SJSA1 (cell line): ENCODE results near the gene CLEC4A. TPM values are rescaled to one million over a fixed set of nuclear protein-coding genes. Genes with fewer than 3 reads are reported as not detected.
"Not testable (repeated sequence)": the region's sequence is repeated elsewhere in the genome, so short reads cannot be mapped to it uniquely, and the experiment has no call there.

Source experiments
- DNase-seq, 2 experiments: peaks; one replicate each; pipeline ENCODE4 v3.0.0-alpha.2; 2015 to 2020; ENCODE audit warnings: low spot score in 2 of 2, low read depth in 1 of 2
- H3K27ac ChIP-seq: fragments of 250-450 bp; sonication (Bioruptor Pico); 2 replicates; pipeline ENCODE4 v1.5.1; 2020; ENCODE audit warnings: mild to moderate bottlenecking, moderate library complexity
- H3K27me3 ChIP-seq: fragments of 250-450 bp; sonication (Bioruptor Pico); replicated peaks from 2 replicates; pipeline ENCODE4 v1.5.1; 2020; ENCODE audit warnings: mild to moderate bottlenecking, moderate library complexity
- H3K36me3 ChIP-seq: fragments of 250-450 bp; sonication (Bioruptor Pico); 2 replicates; pipeline ENCODE4 v1.5.1; 2020; ENCODE audit warnings: mild to moderate bottlenecking
- H3K4me1 ChIP-seq: fragments of 250-450 bp; sonication (Bioruptor Pico); replicated peaks from 2 replicates; pipeline ENCODE4 v1.6.1; 2021; ENCODE audit warnings: mild to moderate bottlenecking
- H3K4me3 ChIP-seq: fragments of 250-450 bp; sonication (Bioruptor Pico); 2 replicates; pipeline ENCODE4 v1.5.1; 2020; ENCODE audit warnings: mild to moderate bottlenecking
- H3K9me3 ChIP-seq: fragments of 250-450 bp; sonication (Bioruptor Pico); replicated peaks from 2 replicates; pipeline ENCODE4 v1.5.1; 2020; ENCODE audit warnings: mild to moderate bottlenecking
- total RNA-seq: library from RNA; depleted of rRNA; stranded (reverse); fragments of >200 nt; shearing (Covaris generic); gene quantifications from 2 replicates; pipeline ENCODE4 v1.2.3, GENCODE V29; 2014; rRNA removed

CLEC4A gene
- total RNA-seq, 1 experiment from 2014 or later: not detected

DNA sequence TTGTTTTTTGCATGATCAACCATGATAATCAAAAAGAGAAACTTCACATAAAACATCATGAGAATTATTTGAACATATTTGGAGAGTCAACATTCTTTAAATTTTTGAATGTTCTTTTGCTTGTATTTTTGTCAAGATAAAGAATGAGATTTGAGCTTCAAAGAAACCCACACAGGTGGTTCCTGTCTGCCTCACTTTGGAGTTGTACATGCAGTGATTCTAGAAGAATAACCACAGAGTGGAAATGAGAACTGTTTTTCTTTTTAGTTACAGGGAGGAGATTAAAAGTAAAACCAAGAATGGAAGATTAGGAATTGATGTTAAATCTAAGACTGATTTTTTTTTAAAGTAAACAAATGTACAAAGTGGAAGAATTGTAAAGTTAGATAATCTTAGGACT is 31.1 kb downstream of the CLEC4A start:
- no peak for DNase-seq
- H3K36me3 ChIP-seq: no peaks in the 10 kb centered on the region

DNA sequence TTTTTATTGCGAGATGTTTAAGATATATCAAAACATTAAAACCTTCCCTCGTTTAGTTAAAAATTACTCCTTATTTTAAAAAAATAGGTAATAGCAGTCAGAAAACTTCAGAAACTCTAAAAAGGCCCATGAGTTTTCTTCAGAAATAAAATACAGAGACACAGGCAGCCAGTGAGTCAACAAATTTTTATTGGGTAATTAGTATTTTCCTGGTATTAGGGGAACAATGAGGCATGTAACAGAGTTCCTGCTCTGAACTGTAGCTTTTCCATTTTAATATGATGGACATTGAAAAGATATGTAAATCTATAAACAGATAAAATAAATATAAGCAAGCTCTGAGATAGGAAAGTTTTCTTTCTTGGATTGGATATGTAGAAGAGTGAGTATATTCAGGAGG is 33.0 kb downstream of the CLEC4A start:
- H3K4me3 ChIP-seq: no peak overlapping the region
- H3K9me3 ChIP-seq: no peaks in the 10 kb centered on the region
- no peaks in the 10 kb centered on the region for H3K36me3 ChIP-seq
- peak overlapping the region; percentile 90 for H3K27ac ChIP-seq
- H3K4me1 ChIP-seq: peaks cover 22% of the 10 kb centered on the region
- H3K27me3 ChIP-seq: no peaks in the 10 kb centered on the region
- no peak for DNase-seq

More for the DNA sequence above, 31.1 kb downstream of the CLEC4A start:
- Histone ChIP-seq H3K9me3 (no peaks in the 10 kb centered on the region), H3K27me3 (no peaks in the 10 kb centered on the region), H3K4me3 (no peak overlapping the region), H3K27ac (no peak overlapping the region), H3K4me1 (peaks cover 22% of the 10 kb centered on the region)

DNA sequence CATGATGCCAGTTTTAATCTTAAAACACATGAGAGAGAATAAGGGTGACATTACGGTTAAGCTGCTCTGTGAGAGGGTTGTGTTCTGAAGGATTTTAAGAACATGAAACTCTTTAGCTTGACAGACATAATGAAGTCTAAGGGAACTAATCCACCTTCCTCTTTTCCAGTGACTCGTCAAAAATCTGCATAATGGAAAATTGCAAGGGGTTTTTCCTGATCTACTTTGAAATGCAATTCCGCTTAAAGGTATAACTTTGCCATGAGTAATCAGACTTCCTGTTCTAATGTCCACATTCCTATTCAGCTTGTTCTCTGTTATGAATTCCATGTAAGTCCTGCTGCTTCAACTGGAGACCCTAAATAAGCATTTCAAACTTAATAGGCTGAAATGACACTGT is 33.4 kb downstream of the CLEC4A start, which contains the start of gene ZNF705A:
ZNF705A (plus strand) TSS at position 171 of the 400 bp plus-strand sequence. CDS start 15,611 bp downstream, outside the sequence.
- H3K27ac ChIP-seq: peak within 1 kb of the TSS; percentile 90
- no peak within 1 kb of the TSS for H3K4me3 ChIP-seq
- H3K27me3 ChIP-seq: no peaks in the 10 kb centered on the region
- H3K36me3 ChIP-seq: no peaks in the 10 kb centered on the region
- peak in 1 of 2 experiments; percentile 80 for DNase-seq
- no peaks in the 10 kb centered on the region for H3K9me3 ChIP-seq
- peaks cover 22% of the 10 kb centered on the region for H3K4me1 ChIP-seq

DNA sequence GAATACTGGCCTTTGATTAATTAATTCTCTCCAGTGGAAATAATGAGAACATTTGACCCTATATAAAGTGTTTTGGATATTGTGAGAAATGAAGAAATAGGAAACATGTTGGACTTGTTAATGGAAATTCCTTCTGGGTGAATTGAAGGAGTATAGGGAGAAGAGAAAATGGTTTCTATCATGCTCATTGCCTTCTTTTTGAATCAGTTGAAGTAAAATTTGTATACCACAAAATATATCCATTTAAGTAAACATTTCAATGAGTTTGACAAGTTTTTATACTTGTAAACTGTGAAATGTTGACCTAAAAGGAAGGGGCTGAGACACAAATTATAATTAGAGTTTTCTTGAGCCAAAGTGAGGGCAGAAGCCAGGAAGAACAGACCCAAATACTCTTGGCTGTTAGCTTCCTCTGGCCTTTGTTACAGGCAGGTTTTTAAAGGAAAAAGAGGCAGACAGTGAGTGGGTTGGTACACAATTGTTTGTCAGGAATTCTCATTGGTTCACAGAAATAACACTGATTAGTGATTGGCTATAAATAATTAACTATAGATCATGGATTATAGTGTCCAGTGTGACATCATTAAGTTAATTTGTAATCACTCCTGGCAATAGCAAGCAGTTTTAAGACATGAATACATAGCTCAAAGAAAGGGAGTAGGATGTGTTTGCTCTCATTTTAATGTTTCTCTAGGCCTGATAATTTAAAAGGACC is 34.2 kb downstream of the CLEC4A start:
- Histone ChIP-seq H3K36me3 (no peaks in the 10 kb centered on the region), H3K4me3 (no peak overlapping the region), H3K27ac (peak overlapping the region; percentile 90), H3K4me1 (peaks cover 22% of the 10 kb centered on the region), H3K9me3 (no peaks in the 10 kb centered on the region), H3K27me3 (no peaks in the 10 kb centered on the region)
- DNase-seq: no peak

DNA sequence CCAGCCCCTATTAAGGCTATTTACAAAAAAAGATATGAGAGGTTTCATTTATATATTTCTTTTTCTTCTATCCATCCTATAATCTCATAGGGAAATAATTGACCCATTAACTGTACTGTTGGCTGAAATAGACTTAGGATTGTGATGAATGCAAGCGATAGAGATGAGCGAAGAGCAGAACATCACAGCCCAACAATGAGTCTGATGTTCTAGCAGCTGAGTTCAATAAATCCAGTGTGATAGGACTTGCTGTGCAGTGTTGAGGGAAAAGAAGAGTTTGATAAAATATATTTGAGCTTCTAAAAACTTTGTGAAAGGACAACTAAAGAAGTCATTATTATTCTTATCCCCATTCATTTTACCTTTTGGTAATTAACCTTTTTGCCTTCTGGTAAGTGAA is 49.5 kb downstream of the CLEC4A start:
- H3K4me1 ChIP-seq, H3K36me3 ChIP-seq, H3K4me3 ChIP-seq, H3K27ac ChIP-seq, H3K27me3 ChIP-seq, H3K9me3 ChIP-seq, DNase-seq: not testable (repeated sequence)

DNA sequence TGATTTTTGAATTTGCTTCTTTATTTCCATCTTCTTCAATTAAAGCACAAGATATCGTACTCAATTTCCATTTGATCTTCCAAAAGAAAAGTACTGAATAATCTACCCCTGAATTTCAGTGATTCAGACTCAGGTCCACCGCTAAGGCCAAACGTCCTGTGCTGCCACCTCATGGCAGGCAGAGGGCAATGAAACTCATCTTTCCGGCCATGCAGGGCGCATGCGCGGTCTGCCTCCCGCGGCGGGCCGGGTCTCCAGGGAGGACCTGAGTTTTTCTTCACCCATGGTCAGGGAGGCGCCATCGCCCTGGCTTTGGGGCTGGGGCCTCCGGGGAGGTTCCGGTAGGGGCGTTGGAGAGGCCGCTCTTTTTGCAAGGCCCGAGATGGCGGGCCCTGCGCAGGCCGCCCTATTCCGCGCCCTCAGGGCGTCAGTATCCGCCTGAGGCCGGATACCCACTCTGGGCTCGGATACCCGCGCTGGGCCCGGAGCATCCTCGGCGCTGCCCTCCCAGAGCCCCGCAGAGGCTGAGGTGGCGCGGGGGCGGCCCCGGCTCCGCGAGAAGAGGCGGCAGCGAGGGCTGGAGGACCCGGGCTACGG is 56.7 kb downstream of the CLEC4A start:
- H3K27me3 ChIP-seq, H3K36me3 ChIP-seq, H3K4me1 ChIP-seq, H3K9me3 ChIP-seq: not testable (repeated sequence)
- H3K27ac ChIP-seq: 0 out of 2 replicates have a peak overlapping the region, but pooled peaks have one; percentile 47
- H3K4me3 ChIP-seq: peak overlapping the region; percentile 51
- DNase-seq: peak; percentile 67 to 78

DNA sequence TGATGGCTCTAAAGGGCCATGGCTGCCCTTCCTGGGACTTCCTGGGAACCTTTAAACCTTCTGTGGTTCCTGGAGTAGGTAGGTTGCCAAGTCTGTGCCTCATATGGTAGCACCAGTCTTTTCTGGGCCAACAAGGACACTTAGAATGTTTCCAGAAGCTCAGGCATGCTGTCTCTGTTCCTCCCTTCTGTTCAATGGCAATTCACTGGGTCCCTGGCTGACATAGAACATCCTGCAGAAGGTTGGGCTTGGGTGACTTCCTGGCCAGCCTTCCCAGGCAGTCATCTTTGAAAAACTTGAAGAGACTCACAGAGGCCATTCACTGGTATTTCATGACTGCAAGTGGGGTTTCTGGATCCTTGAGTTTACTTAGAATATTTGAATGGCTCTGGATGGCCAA is 57.9 kb downstream of the CLEC4A start:
- not testable (repeated sequence) for H3K9me3 ChIP-seq, H3K27ac ChIP-seq, DNase-seq, H3K4me1 ChIP-seq, H3K36me3 ChIP-seq, H3K4me3 ChIP-seq, H3K27me3 ChIP-seq

DNA sequence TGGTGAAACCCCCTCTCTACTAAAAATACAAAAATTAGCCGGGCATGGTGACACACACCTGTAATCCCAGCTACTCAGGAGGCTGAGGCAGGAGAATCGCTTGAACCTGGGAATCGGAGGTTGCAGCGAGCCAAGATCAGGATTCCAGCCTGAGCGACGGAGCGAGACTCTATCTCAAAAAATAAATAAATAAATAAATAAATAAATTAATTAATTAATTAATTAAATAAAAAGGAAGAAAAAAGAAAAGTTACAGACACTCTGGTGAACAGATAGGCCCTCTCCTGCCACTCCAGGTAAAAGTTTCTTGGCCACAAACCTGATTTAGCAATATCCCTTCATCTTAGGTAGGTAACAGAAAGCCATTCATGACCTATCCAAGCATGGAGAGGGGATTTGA is 59.5 kb downstream of the CLEC4A start:
- DNase-seq, H3K27ac ChIP-seq, H3K9me3 ChIP-seq, H3K27me3 ChIP-seq, H3K36me3 ChIP-seq, H3K4me3 ChIP-seq, H3K4me1 ChIP-seq: not testable (repeated sequence)

DNA sequence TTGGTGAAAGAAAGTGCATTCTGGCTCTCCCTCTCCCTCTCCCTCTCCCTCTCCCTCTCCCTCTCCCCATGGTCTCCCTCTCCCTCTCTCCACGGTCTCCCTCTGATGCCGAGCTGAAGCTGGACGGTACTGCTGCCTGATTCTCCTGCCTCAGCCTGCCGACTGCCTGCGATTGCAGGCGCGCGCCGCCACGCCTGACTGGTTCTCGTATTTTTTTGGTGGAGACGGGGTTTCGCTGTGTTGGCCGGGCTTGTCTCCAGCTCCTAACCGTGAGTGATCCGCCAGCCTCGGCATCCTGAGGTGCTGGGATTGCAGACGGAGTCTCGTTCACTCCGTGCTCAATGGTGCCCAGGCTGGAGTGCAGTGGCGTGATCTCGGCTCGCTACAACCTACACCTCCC is 59.9 kb downstream of the CLEC4A start:
- not testable (repeated sequence) for H3K4me3 ChIP-seq, H3K27ac ChIP-seq, H3K27me3 ChIP-seq, H3K4me1 ChIP-seq, H3K9me3 ChIP-seq, DNase-seq, H3K36me3 ChIP-seq

DNA sequence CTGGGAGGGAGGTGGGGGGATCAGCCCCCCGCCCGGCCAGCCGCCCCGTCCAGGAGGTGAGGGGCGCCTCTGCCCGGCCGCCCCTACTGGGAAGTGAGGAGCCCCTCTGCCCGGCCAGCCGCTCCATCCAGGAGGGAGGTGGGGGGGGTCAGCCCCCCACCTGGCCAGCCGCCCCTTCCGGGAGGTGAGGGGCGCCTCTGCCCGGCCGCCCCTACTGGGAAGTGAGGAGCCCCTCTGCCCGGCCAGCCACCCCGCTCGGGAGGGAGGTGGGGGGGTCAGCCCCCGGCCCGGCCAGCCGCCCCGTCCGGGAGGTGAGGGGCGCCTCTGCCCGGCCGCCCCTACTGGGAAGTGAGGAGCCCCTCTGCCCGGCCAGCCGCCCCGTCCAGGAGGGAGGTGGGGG is 60.8 kb downstream of the CLEC4A start:
- not testable (repeated sequence) for H3K9me3 ChIP-seq, H3K27ac ChIP-seq, H3K27me3 ChIP-seq, DNase-seq, H3K4me3 ChIP-seq, H3K4me1 ChIP-seq, H3K36me3 ChIP-seq

DNA sequence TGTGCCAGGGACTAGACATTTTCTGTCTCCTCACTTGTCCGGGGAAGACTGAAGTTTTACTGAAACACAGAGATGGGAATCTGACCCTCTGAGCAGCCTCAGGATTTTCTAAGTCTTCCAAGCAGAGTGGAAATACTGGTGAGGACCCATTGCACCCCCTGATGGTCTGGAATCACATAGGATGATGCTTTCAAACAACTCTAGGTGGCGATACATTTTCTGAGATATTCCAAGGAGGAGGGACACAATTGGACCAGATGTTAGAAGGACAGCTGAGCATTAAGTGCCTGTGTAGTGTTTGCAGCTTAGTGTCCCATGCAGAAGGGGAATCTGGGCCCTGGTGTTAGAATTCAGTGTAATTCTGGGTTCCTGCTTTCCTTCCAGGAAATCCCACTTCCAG is 64.7 kb downstream of the CLEC4A start:
- not testable (repeated sequence) for H3K4me3 ChIP-seq, DNase-seq, H3K4me1 ChIP-seq, H3K9me3 ChIP-seq, H3K36me3 ChIP-seq, H3K27ac ChIP-seq, H3K27me3 ChIP-seq

Other genes with a start within 250 kb of the CLEC4A start
- gene SLC2A3, start 187.4 kb upstream of the CLEC4A start, total RNA-seq: 9.9 and 13.7 TPM in 2 replicates
- 10.3 and 12.1 TPM in 2 replicates for gene FOXJ2, start 90.9 kb upstream of the CLEC4A start, total RNA-seq
- 0.13 and 1.9 TPM in 2 replicates for gene C3AR1, start 57.3 kb upstream of the CLEC4A start, total RNA-seq
- 38.8 and 61.7 TPM in 2 replicates for gene NECAP1, start 41.3 kb upstream of the CLEC4A start, total RNA-seq
- not detected in 2 replicates for gene ZNF705A, start 33.4 kb downstream of the CLEC4A start, total RNA-seq
- gene FAM90A1, start 104.0 kb downstream of the CLEC4A start, total RNA-seq: not detected in 2 replicates